IMR-90 (cell line): Measurements from ENCODE around the gene CASTOR1. TPM values are rescaled to one million over a fixed set of nuclear protein-coding genes. Genes with fewer than 3 reads are reported as not detected.

Source experiments
- ATAC-seq: fragments of 200-7000 bp; cut with Tn5 transposase; 2 replicates; pipeline ENCODE4 v1.9.1; 2020; ENCODE audit warnings: low read depth, mild to moderate bottlenecking, moderate library complexity
- BruUV-seq: library from RNA; stranded (reverse); fragments of 400-500 nt; replicated peaks from 2 replicates; lab custom pipeline; 2021; lab: Mats Ljungman, UMichigan
- CTCF ChIA-PET: fragments of 300-600 bp; formaldehyde crosslinking; extraction: SDS; loops from one replicate; lab custom pipeline; 2021; ENCODE audit warnings: antibody characterized with exemption; lab: Yijun Ruan, JAX
- POLR2A ChIA-PET: fragments of 300-600 bp; sonication (Branson Sonifier 250); formaldehyde crosslinking; loops from one replicate; lab custom pipeline; 2022; ENCODE audit warnings: antibody characterized with exemption; ENCODE audit not compliant: unreplicated experiment; lab: Charles Lee
- DNase-seq: peaks from one replicate; pipeline ENCODE4 v3.0.0; 2013
- H2AFZ ChIP-seq: replicated peaks from 2 replicates; pipeline ENCODE3; 2013; ENCODE audit warnings: low read length, mild to moderate bottlenecking; ENCODE audit not compliant: poor library complexity
- H2AK5ac ChIP-seq: 2 replicates; pipeline ENCODE4 v1.6.1; 2013; ENCODE audit warnings: low read depth, low read length, inconsistent platforms
- H2AK9ac ChIP-seq: replicated peaks from 2 replicates; pipeline ENCODE3; 2013; ENCODE audit warnings: mild to moderate bottlenecking, low read depth, low read length, moderate library complexity; ENCODE audit not compliant: poor library complexity
- H2BK120ac ChIP-seq: 2 replicates; pipeline ENCODE4 v1.6.1; 2013; ENCODE audit warnings: low read depth, low read length, inconsistent platforms
- H2BK15ac ChIP-seq: 3 replicates; pipeline ENCODE4 v1.6.1; 2013; ENCODE audit warnings: low read depth, low read length, inconsistent platforms
- H2BK20ac ChIP-seq: 2 replicates; pipeline ENCODE4 v1.6.1; 2013; ENCODE audit warnings: low read depth, mild to moderate bottlenecking, inconsistent platforms, low read length, moderate library complexity
- H2BK5ac ChIP-seq: 2 replicates; pipeline ENCODE4 v1.6.1; 2013; ENCODE audit warnings: mild to moderate bottlenecking, low read depth, low read length, inconsistent platforms; ENCODE audit not compliant: poor library complexity, severe bottlenecking
- H3K14ac ChIP-seq: replicated peaks from 2 replicates; pipeline ENCODE4 v1.6.1; 2013; ENCODE audit warnings: low read depth, low read length, inconsistent platforms
- H3K18ac ChIP-seq: 2 replicates; pipeline ENCODE4 v1.6.1; 2013; ENCODE audit warnings: low read depth, low read length, control low read depth
- H3K23ac ChIP-seq: 2 replicates; pipeline ENCODE4 v1.6.1; 2013; ENCODE audit warnings: low read depth, low read length, inconsistent platforms
- H3K27ac ChIP-seq: 2 replicates; pipeline ENCODE4 v1.5.1; 2013; ENCODE audit warnings: mild to moderate bottlenecking, control low read depth, low read length; ENCODE audit not compliant: insufficient read depth
- H3K27me3 ChIP-seq: 2 replicates; pipeline ENCODE4 v1.6.1; 2013; ENCODE audit warnings: low read length; ENCODE audit not compliant: control insufficient read depth, insufficient read depth
- H3K36me3 ChIP-seq: 2 replicates; pipeline ENCODE4 v1.6.1; 2013; ENCODE audit warnings: low read length, mixed read lengths; ENCODE audit not compliant: control insufficient read depth, insufficient read depth
- H3K4ac ChIP-seq: 2 replicates; pipeline ENCODE4 v1.6.1; 2013; ENCODE audit warnings: low read depth, low read length, inconsistent platforms
- H3K4me1 ChIP-seq: 2 replicates; pipeline ENCODE4 v1.6.1; 2013; ENCODE audit warnings: low read length, mixed read lengths; ENCODE audit not compliant: control insufficient read depth, insufficient read depth
- H3K4me2 ChIP-seq: 2 replicates; pipeline ENCODE4 v1.6.1; 2013; ENCODE audit warnings: low read depth, mild to moderate bottlenecking, control low read depth, low read length, moderate library complexity
- H3K4me3 ChIP-seq: 2 replicates; pipeline ENCODE4 v1.5.1; 2013; ENCODE audit warnings: low read depth, mild to moderate bottlenecking, control low read depth, low read length, moderate library complexity; ENCODE audit not compliant: insufficient read depth
- H3K56ac ChIP-seq: 2 replicates; pipeline ENCODE4 v1.6.1; 2013; ENCODE audit warnings: low read length, inconsistent platforms; ENCODE audit not compliant: insufficient read depth; ENCODE audit errors: extremely low read depth
- H3K79me1 ChIP-seq, 2 experiments: 2 replicates each; pipeline ENCODE4 v1.6.1; 2013; ENCODE audit warnings: low read length in 2 of 2, inconsistent platforms in 1 of 2, low read depth in 1 of 2
- H3K9ac ChIP-seq: 2 replicates; pipeline ENCODE4 v1.6.1; 2013; ENCODE audit warnings: low read depth, low read length, control low read depth
- H3K9me1 ChIP-seq: 2 replicates; pipeline ENCODE4 v1.6.1; 2013; ENCODE audit warnings: low read length, inconsistent platforms; ENCODE audit not compliant: insufficient read depth
- H3K9me3 ChIP-seq: 2 replicates; pipeline ENCODE4 v1.6.1; 2013; ENCODE audit warnings: low read length; ENCODE audit not compliant: control insufficient read depth, insufficient read depth
- H4K20me1 ChIP-seq: 2 replicates; pipeline ENCODE4 v1.6.1; 2013; ENCODE audit warnings: low read length, inconsistent platforms; ENCODE audit not compliant: insufficient read depth
- H4K5ac ChIP-seq: 2 replicates; pipeline ENCODE4 v1.6.1; 2013; ENCODE audit warnings: mild to moderate bottlenecking, low read depth, low read length, control low read depth
- H4K8ac ChIP-seq, 2 experiments: 2 replicates each; pipeline ENCODE4 v1.6.1; 2013; ENCODE audit warnings: low read depth in 2 of 2, low read length in 2 of 2, control low read depth in 1 of 2, inconsistent platforms in 1 of 2
- H4K91ac ChIP-seq: 2 replicates; pipeline ENCODE4 v1.6.1; 2013; ENCODE audit warnings: low read depth, low read length, inconsistent platforms; ENCODE audit not compliant: insufficient read depth
- RAD21 ChIP-seq: IDR thresholded peaks from 2 replicates; pipeline ENCODE4 v1.6.1; 2012; ENCODE audit warnings: low read length, improper control_type of control experiment
- RFX5 ChIP-seq: IDR thresholded peaks from 2 replicates; pipeline ENCODE4 v1.8.0; 2012; ENCODE audit warnings: low read depth, mild to moderate bottlenecking, low read length, moderate library complexity
- WGBS, 2 experiments: methylation state at CpG; one replicate each; pipeline versions ENCODE4 v1.1.5 to v1.1.7; 2013; ENCODE audit warnings: missing lambda C conversion rate in 2 of 2; ENCODE audit not compliant: insufficient read length in 1 of 2; ENCODE audit errors: extremely low coverage in 2 of 2; 5-methylcytosine and 5-hydroxymethylcytosine counted together
- dilution Hi-C: fragments of 300-500 bp; cut with HindIII; formaldehyde crosslinking; loops from one replicate; pipeline ENCODE4 v1.14.3; 2018; ENCODE audit warnings: low sequenced_read_pairs; ENCODE audit not compliant: unreplicated experiment
- in situ Hi-C: fragments of 300-500 bp; cut with MboI; formaldehyde crosslinking; loops from 3 replicates; pipeline ENCODE4 v1.14.3; 2019; ENCODE audit warnings: low sequenced_read_pairs, inconsistent platforms, mixed read lengths
- intact Hi-C: fragments of 100-400 bp; cut with micrococcal nuclease; formaldehyde crosslinking; loops from 2 replicates; pipeline ENCODE4 v1.10.0; 2022
- polyA plus RNA-seq, 3 experiments: library from polyadenylated mRNA; depleted of rRNA; stranded (reverse); fragments of >200 nt; gene quantifications; 2 replicates each; pipeline ENCODE4 v1.2.3, GENCODE V29; 2012; ENCODE audit warnings: low replicate concordance in 1 of 3
- total RNA-seq: library from RNA; depleted of rRNA; stranded (reverse); fragments of >200 nt; gene quantifications from 2 replicates; pipeline ENCODE4 v1.2.3, GENCODE V29; 2012

CASTOR1 gene
- total and polyA plus RNA-seq, 2 of the 4 experiments (the other 2 are of a cell fraction) = 10.6 to 23.5 TPM

GRCh38 chr22:30334646-30335045 lies 45.3 kb upstream of the CASTOR1 start:
- no peaks in the 10 kb centered on the region for H3K9me3 ChIP-seq
- peaks cover 76% of the 10 kb centered on the region for H3K36me3 ChIP-seq

More at GRCh38 chr22:30334646-30335045, 45.3 kb upstream of the CASTOR1 start:
- no peak overlapping the region for H3K23ac ChIP-seq
- in situ Hi-C loops = no loop called here
- H2AK5ac ChIP-seq = no peak overlapping the region
- dilution Hi-C loops = no loop called here
- H3K56ac ChIP-seq = no peak overlapping the region
- H3K9ac ChIP-seq = no peak overlapping the region
- no peak overlapping the region for H3K18ac ChIP-seq
- TF ChIP-seq RAD21 (no peak), RFX5 (no peak)
- H2BK120ac ChIP-seq = no peak overlapping the region
- no peak overlapping the region for H3K4me2 ChIP-seq
- CTCF ChIA-PET = no interaction called here
- H4K5ac ChIP-seq = no peak overlapping the region
- H4K91ac ChIP-seq = no peak overlapping the region
- H2AK9ac ChIP-seq = no peak overlapping the region
- no peaks in the 10 kb centered on the region for H3K27me3 ChIP-seq
- H3K14ac ChIP-seq = no peak overlapping the region
- H3K27ac ChIP-seq = no peak overlapping the region
- intact Hi-C loops = no loop called here
- peaks cover 2 to 11% of the 10 kb centered on the region in 2 experiments; a peak in 3 of 4 replicates for H3K79me1 ChIP-seq
- peaks cover 11% of the 10 kb centered on the region for H3K9me1 ChIP-seq
- H3K4me3 ChIP-seq = no peak overlapping the region
- no peak overlapping the region for H4K8ac ChIP-seq
- H2BK15ac ChIP-seq = no peak overlapping the region
- H3K4me1 ChIP-seq = no peaks in the 10 kb centered on the region
- no CpG with 5 or more reads among the region's 4 CpGs for WGBS, 2 experiments
- H2AFZ ChIP-seq = no peak overlapping the region
- H3K4ac ChIP-seq = no peak overlapping the region
- no peak overlapping the region for H2BK20ac ChIP-seq
- no TSS peak for BruUV-seq
- no peak for ATAC-seq
- POLR2A ChIA-PET = no interaction called here
- no peak for DNase-seq
- H4K20me1 ChIP-seq = 0 out of 2 replicates have a peak, but pooled peaks cover 3% of the 10 kb centered on the region
- H2BK5ac ChIP-seq = no peak overlapping the region
